SK-N-SH treated with all-trans-retinoic acid at 6 μM for 48 hours (cell line): ENCODE data around the gene TGFBR3.

Experiments used
- ARNTL ChIP-seq: fragments of 450-650 bp; formaldehyde crosslinking; IDR thresholded peaks from 2 replicates; pipeline ENCODE4 v1.5.0; 2020; ENCODE audit warnings: low read depth, mild to moderate bottlenecking, moderate library complexity, borderline replicate concordance
- CSDC2 ChIP-seq: fragments of 250-450 bp; sonication (Bioruptor Pico); IDR thresholded peaks from 2 replicates; pipeline ENCODE4 v1.5.0; 2020; ENCODE audit warnings: mild to moderate bottlenecking, moderate library complexity
- GLIS3 ChIP-seq: fragments of 250-450 bp; sonication (Bioruptor Pico); IDR thresholded peaks from 2 replicates; pipeline ENCODE4 v1.5.0; 2020; ENCODE audit warnings: mild to moderate bottlenecking, moderate library complexity
- ISL1 ChIP-seq: fragments of 250-450 bp; sonication (Bioruptor Pico); IDR thresholded peaks from 2 replicates; pipeline ENCODE4 v2.1.2; 2022; ENCODE audit warnings: mild to moderate bottlenecking, moderate library complexity
- PATZ1 ChIP-seq: fragments of 250-450 bp; sonication (Bioruptor Pico); IDR thresholded peaks from 2 replicates; pipeline ENCODE4 v1.8.0; 2020; ENCODE audit warnings: mild to moderate bottlenecking, moderate library complexity, borderline replicate concordance
- POU6F1 ChIP-seq: fragments of 250-450 bp; sonication (Bioruptor Pico); IDR thresholded peaks from 2 replicates; pipeline ENCODE4 v1.8.0; 2021; ENCODE audit warnings: low read depth, mild to moderate bottlenecking, moderate library complexity, borderline replicate concordance
- PPARA ChIP-seq: fragments of 250-450 bp; sonication (Bioruptor Pico); IDR thresholded peaks from 2 replicates; pipeline ENCODE4 v1.5.0; 2020; ENCODE audit warnings: mild to moderate bottlenecking, borderline replicate concordance
- RARB ChIP-seq: fragments of 250-450 bp; sonication (Bioruptor Pico); IDR thresholded peaks from 2 replicates; pipeline ENCODE4 v1.8.0; 2021; ENCODE audit warnings: mild to moderate bottlenecking, moderate library complexity
- TSHZ2 ChIP-seq: fragments of 250-450 bp; sonication (Bioruptor Pico); IDR thresholded peaks from 2 replicates; pipeline ENCODE4 v1.5.0; 2020; ENCODE audit warnings: mild to moderate bottlenecking, moderate library complexity
- ZFP3 ChIP-seq: fragments of 250-450 bp; sonication (Bioruptor Pico); IDR thresholded peaks from 2 replicates; pipeline ENCODE4 v1.5.0; 2020; ENCODE audit warnings: mild to moderate bottlenecking, moderate library complexity
- ZNF8 ChIP-seq: fragments of 450-650 bp; formaldehyde crosslinking; IDR thresholded peaks from 2 replicates; pipeline ENCODE4 v1.5.0; 2020; ENCODE audit warnings: mild to moderate bottlenecking, moderate library complexity

- TF ChIP-seq PPARA (CRISPR knock-in tag) (no peak), RARB (CRISPR knock-in tag) (no peak), PATZ1 (CRISPR knock-in tag) (no peak), ZNF8 (CRISPR knock-in tag) (no peak), TSHZ2 (CRISPR knock-in tag) (no peak), ZFP3 (no peak), ISL1 (CRISPR knock-in tag) (no peak), ARNTL (CRISPR knock-in tag) (no peak), GLIS3 (CRISPR knock-in tag) (no peak), POU6F1 (CRISPR knock-in tag) (no peak), CSDC2 (no peak)
Measured at GRCh38 chr1:91669584-91670350, 216.2 kb downstream of the TGFBR3 start.
